ENCODE data around the gene LRRC8E. TPM values are rescaled to one million over a fixed set of nuclear protein-coding genes. Genes with fewer than 3 reads are reported as not detected.
A peak's percentile ranks its signal among the peaks of the same experiment; 100 is the strongest.

The LRRC8E gene
- 0.13 TPM for total RNA-seq
- under 1 TPM in 7 of 8 donors, not detected in 1; 0.18 to 0.82 (median 0.31) TPM for polyA plus RNA-seq (ENCODE audit: insufficient read depth in 1 of 8, insufficient read length in 8 of 8, low replicate concordance in 1 of 8)
- long read RNA-seq, donor 1, result 0 reads
- long read RNA-seq, donor 2, result 0 reads
- long read RNA-seq, donor 3, result 0 reads
- long read RNA-seq, donor 4, result 0 reads
- long read RNA-seq, donor 5, result 0 reads
- long read RNA-seq, donor 6, result 0 reads
- long read RNA-seq, donor 7, result 0 reads
- long read RNA-seq, donor 8, result 0 reads
- long read RNA-seq, donor 9, result 0 reads
- long read RNA-seq, donor 10, result 0 reads
- long read RNA-seq, donor 11, result 0 reads

- Histone ChIP-seq H3K27me3 (ENCODE audit: control insufficient read depth, insufficient read depth, low read length) (peaks cover 24% of the 10 kb centered on the region), H3K9me3 (replicated peaks; ENCODE audit: control insufficient read depth, low read depth, low read length) (no peaks in the 10 kb centered on the region), H3K4me3 (ENCODE audit: low read length) (peak within 1 kb of the TSS; percentile 21), H3K36me3 (ENCODE audit: control insufficient read depth, insufficient read depth, low read length) (no peaks in the 10 kb centered on the region), H3K27ac (ENCODE audit: low read length) (no peak within 1 kb of the TSS), H3K4me1 (ENCODE audit: control insufficient read depth, insufficient read depth, low read length) (peaks cover 8% of the 10 kb centered on the region)
- peak; percentile 15 for DNase-seq
- WGBS (ENCODE audit: insufficient coverage), result 7% methylated on average over 49 of the region's 53 CpGs
These were observed at the start of gene LRRC8E for GRCh38 chr19:7888145-7888825. Gene LRRC8E, plus strand, starts transcription at chr19:7888510. Its CDS starts 7,094 bp downstream, at chr19:7895604.

- no peak overlapping the region for H3K4me3 ChIP-seq (ENCODE audit: low read length)
- DNase-seq, result no peak
- no peaks in the 10 kb centered on the region for H3K27me3 ChIP-seq (ENCODE audit: control insufficient read depth, insufficient read depth, low read length)
- no peaks in the 10 kb centered on the region for H3K36me3 ChIP-seq (ENCODE audit: control insufficient read depth, insufficient read depth, low read length)
- 91% methylated on average over 4 of the region's 6 CpGs for WGBS (ENCODE audit: insufficient coverage)
- no peaks in the 10 kb centered on the region for H3K4me1 ChIP-seq (ENCODE audit: control insufficient read depth, insufficient read depth, low read length)
- no peak overlapping the region for H3K27ac ChIP-seq (ENCODE audit: low read length)
- no peaks in the 10 kb centered on the region for H3K9me3 ChIP-seq (replicated peaks; ENCODE audit: control insufficient read depth, low read depth, low read length)
These were observed 48.8 kb upstream of the LRRC8E start for GRCh38 chr19:7839476-7839875.

DNA sequence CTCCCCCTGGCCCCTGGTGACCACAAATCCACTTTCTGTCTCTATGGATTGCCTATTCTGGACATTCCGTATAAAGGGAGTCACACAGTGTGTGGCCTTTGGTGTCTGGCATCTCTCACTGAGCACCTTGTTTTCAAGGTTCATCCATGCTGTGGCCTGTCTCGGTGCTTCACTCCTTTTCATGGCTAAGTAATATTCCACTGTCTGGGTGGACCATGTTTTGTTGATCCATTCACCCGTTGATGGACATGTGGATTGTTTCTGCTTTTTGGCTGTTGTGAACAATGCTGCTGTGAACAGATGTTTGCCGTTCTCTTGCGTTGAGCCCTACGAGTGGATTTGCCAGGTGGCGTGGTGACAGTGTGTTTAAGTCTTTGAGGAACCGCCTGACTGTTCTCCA is 47.7 kb upstream of the LRRC8E start:
- Histone ChIP-seq H3K9me3 (replicated peaks; ENCODE audit: control insufficient read depth, low read depth, low read length) (no peaks in the 10 kb centered on the region), H3K4me3 (ENCODE audit: low read length) (no peak overlapping the region), H3K4me1 (ENCODE audit: control insufficient read depth, insufficient read depth, low read length) (no peaks in the 10 kb centered on the region), H3K27ac (ENCODE audit: low read length) (no peak overlapping the region), H3K27me3 (ENCODE audit: control insufficient read depth, insufficient read depth, low read length) (no peaks in the 10 kb centered on the region), H3K36me3 (ENCODE audit: control insufficient read depth, insufficient read depth, low read length) (no peaks in the 10 kb centered on the region)
- DNase-seq, result no peak
- 100% methylated on average over 2 of the region's 8 CpGs for WGBS (ENCODE audit: insufficient coverage)

DNA sequence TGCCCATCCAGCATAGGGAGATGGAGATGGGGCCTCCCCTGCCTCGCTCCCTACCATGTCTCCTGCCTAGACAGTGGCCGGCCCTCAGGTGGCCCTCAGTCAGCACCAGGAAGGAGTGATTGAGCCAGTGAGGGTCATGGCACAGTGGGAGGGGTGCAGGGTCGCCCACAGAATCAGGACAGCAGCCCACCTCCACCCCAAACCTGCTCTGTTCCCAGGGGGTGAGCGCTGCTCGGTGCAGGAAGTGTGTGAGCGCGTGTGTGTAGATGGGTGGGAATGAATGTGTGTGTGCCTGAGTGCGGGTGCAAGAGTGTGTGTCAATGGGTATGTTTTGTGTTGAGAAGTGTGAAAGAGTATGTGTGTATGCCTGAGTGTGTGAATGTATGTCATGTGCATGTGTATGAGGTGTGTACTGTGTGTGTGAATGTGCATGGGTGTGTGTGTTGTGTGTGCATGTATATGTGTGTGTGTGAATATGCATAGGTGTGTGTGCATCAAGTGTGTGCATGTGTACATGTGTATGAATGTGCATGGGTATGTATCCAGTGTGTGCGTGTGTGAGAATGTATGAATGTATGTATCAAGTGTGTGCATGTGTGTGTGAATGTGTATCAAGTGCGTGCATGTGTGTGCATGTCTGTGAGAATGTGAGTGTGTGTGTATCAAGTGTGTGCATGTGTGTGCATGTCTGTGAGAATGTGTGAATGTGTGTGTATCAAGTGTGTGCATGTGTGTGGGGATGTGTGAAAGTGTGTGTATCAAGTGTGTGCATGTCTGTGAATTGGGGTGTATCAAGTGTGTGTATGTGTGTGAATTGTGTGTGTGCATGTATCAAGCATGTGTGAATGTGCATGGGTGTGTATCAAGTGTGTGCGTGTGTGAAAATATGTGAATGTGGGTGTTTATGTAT is 46.3 kb upstream of the LRRC8E start:
- H3K36me3 ChIP-seq (ENCODE audit: control insufficient read depth, insufficient read depth, low read length), result no peaks in the 10 kb centered on the region
- no peaks in the 10 kb centered on the region for H3K4me1 ChIP-seq (ENCODE audit: control insufficient read depth, insufficient read depth, low read length)
- DNase-seq, result no peak
- H3K27ac ChIP-seq (ENCODE audit: low read length), result no peak overlapping the region
- H3K27me3 ChIP-seq (ENCODE audit: control insufficient read depth, insufficient read depth, low read length), result no peaks in the 10 kb centered on the region
- no peak overlapping the region for H3K4me3 ChIP-seq (ENCODE audit: low read length)
- 85% methylated on average over 8 of the region's 11 CpGs for WGBS (ENCODE audit: insufficient coverage)
- H3K9me3 ChIP-seq (replicated peaks; ENCODE audit: control insufficient read depth, low read depth, low read length), result no peaks in the 10 kb centered on the region

- Histone ChIP-seq H3K4me3 (ENCODE audit: low read length) (no peak overlapping the region), H3K27me3 (ENCODE audit: control insufficient read depth, insufficient read depth, low read length) (no peaks in the 10 kb centered on the region), H3K9me3 (replicated peaks; ENCODE audit: control insufficient read depth, low read depth, low read length) (no peaks in the 10 kb centered on the region), H3K36me3 (ENCODE audit: control insufficient read depth, insufficient read depth, low read length) (no peaks in the 10 kb centered on the region), H3K27ac (ENCODE audit: low read length) (no peak overlapping the region), H3K4me1 (ENCODE audit: control insufficient read depth, insufficient read depth, low read length) (no peaks in the 10 kb centered on the region)
- no peak for DNase-seq
- WGBS (ENCODE audit: insufficient coverage), result 95% methylated on average over 12 of the region's 12 CpGs
These were observed 45.5 kb upstream of the LRRC8E start for GRCh38 chr19:7842661-7843294.

DNA sequence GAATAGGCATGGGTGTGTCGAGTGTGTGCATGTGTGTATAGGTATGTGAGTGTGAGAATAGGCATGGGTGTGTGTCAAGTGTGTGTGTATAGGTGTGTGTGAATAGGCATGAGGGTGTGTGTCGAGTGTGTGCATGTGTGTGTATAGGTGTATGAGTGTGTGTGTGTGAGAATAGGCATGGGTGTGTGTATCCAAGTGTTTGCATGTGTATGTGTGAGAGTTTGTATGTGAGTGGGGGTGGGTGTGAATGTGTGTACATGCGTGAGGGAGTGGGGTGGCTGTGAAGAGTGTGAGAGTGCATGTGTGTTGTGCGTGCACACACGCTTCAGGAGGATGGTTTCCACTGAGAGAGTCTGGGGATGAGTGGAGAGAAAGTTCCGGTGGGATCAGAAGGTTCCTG is 44.8 kb upstream of the LRRC8E start:
- H3K27me3 ChIP-seq (ENCODE audit: control insufficient read depth, insufficient read depth, low read length), result no peaks in the 10 kb centered on the region
- DNase-seq, result no peak
- 78% methylated on average over 5 of the region's 6 CpGs for WGBS (ENCODE audit: insufficient coverage)
- no peak overlapping the region for H3K4me3 ChIP-seq (ENCODE audit: low read length)
- no peaks in the 10 kb centered on the region for H3K4me1 ChIP-seq (ENCODE audit: control insufficient read depth, insufficient read depth, low read length)
- H3K9me3 ChIP-seq (replicated peaks; ENCODE audit: control insufficient read depth, low read depth, low read length), result no peaks in the 10 kb centered on the region
- H3K27ac ChIP-seq (ENCODE audit: low read length), result no peak overlapping the region
- no peaks in the 10 kb centered on the region for H3K36me3 ChIP-seq (ENCODE audit: control insufficient read depth, insufficient read depth, low read length)

GRCh38 chr19:7844405-7844804 is 43.9 kb upstream of the LRRC8E start:
- H3K4me1 ChIP-seq (ENCODE audit: control insufficient read depth, insufficient read depth, low read length), result no peaks in the 10 kb centered on the region
- H3K27me3 ChIP-seq (ENCODE audit: control insufficient read depth, insufficient read depth, low read length), result no peaks in the 10 kb centered on the region
- H3K27ac ChIP-seq (ENCODE audit: low read length), result no peak overlapping the region
- DNase-seq, result no peak
- WGBS (ENCODE audit: insufficient coverage), result 71% methylated on average over 3 of the region's 5 CpGs
- no peaks in the 10 kb centered on the region for H3K36me3 ChIP-seq (ENCODE audit: control insufficient read depth, insufficient read depth, low read length)
- H3K9me3 ChIP-seq (replicated peaks; ENCODE audit: control insufficient read depth, low read depth, low read length), result no peaks in the 10 kb centered on the region
- H3K4me3 ChIP-seq (ENCODE audit: low read length), result no peak overlapping the region

GRCh38 chr19:7844951-7845350 is 43.4 kb upstream of the LRRC8E start:
- Histone ChIP-seq H3K27me3 (ENCODE audit: control insufficient read depth, insufficient read depth, low read length) (no peaks in the 10 kb centered on the region), H3K9me3 (replicated peaks; ENCODE audit: control insufficient read depth, low read depth, low read length) (no peaks in the 10 kb centered on the region), H3K4me1 (ENCODE audit: control insufficient read depth, insufficient read depth, low read length) (peaks cover 4% of the 10 kb centered on the region), H3K4me3 (ENCODE audit: low read length) (no peak overlapping the region), H3K27ac (ENCODE audit: low read length) (no peak overlapping the region), H3K36me3 (ENCODE audit: control insufficient read depth, insufficient read depth, low read length) (no peaks in the 10 kb centered on the region)
- no peak for DNase-seq
- WGBS (ENCODE audit: insufficient coverage), result 64% methylated on average over 6 of the region's 10 CpGs

DNA sequence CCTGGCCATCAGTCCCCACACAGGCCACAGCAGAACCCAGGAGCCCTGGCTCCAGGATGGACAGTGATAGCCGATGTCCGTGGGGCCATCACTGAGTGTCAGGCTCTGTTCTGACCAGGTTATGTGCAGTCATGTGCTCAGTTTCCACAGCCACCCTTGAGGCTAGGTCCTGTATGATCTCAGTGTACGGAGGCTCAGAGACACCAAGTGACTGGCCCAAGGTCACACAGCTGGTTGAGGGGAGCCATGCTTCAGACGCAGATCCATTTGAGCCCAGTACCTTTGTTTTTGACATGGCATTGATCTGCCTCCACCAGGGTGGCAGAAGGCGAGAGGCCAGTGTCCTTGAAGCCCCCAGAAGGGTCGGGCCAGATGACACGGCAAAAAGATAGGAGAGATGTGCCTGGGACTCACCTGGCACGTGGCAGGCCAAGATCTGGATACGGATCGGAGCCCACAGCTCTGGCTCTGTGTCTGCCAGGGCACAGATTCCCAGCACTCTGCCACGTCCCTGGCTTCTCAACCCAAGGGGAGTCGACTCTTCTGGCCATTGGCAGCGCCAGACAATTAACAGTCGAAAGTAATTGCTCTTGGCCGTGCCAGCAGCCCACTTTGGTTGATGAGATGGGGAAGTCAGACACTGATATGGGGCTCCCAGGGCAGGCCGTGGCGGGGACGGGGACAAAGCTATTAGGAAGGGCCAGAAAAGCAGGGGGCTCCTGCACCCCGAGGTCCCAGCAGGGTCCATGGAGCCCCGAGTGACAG is 42.7 kb upstream of the LRRC8E start:
- Histone ChIP-seq H3K4me3 (ENCODE audit: low read length) (no peak overlapping the region), H3K9me3 (replicated peaks; ENCODE audit: control insufficient read depth, low read depth, low read length) (no peaks in the 10 kb centered on the region), H3K27me3 (ENCODE audit: control insufficient read depth, insufficient read depth, low read length) (no peaks in the 10 kb centered on the region), H3K36me3 (ENCODE audit: control insufficient read depth, insufficient read depth, low read length) (no peaks in the 10 kb centered on the region), H3K4me1 (ENCODE audit: control insufficient read depth, insufficient read depth, low read length) (peaks cover 7% of the 10 kb centered on the region), H3K27ac (ENCODE audit: low read length) (no peak overlapping the region)
- 86% methylated on average over 16 of the region's 20 CpGs for WGBS (ENCODE audit: insufficient coverage)
- no peak for DNase-seq
